Astrocyte of the cerebellum (primary cell): Measurements from ENCODE around the gene DHH.
"Not testable (repeated sequence)": the region's sequence is repeated elsewhere in the genome, so short reads cannot be mapped to it uniquely, and the experiment has no call there.

Source experiments
- DNase-seq: peaks from one replicate; pipeline ENCODE4 v3.0.0-alpha.2; 2011; ENCODE audit warnings: low read depth
- H3K4me3 ChIP-seq: 2 replicates; pipeline ENCODE4 v1.5.1; 2011; ENCODE audit warnings: mild to moderate bottlenecking, low read depth, low read length, moderate library complexity
- in situ Hi-C: cut with HindIII; loops from 2 replicates; pipeline ENCODE4 v1.10.0; 2017; ENCODE audit warnings: low sequenced_read_pairs
- TF ChIP-seq, protein P1 (sequence below): IDR thresholded peaks from 2 replicates; pipeline ENCODE4 v1.5.1; 2012; ENCODE audit warnings: low read length, low read depth, moderate library complexity, mild to moderate bottlenecking; ENCODE audit errors: missing control alignments

The DHH gene

DNA sequence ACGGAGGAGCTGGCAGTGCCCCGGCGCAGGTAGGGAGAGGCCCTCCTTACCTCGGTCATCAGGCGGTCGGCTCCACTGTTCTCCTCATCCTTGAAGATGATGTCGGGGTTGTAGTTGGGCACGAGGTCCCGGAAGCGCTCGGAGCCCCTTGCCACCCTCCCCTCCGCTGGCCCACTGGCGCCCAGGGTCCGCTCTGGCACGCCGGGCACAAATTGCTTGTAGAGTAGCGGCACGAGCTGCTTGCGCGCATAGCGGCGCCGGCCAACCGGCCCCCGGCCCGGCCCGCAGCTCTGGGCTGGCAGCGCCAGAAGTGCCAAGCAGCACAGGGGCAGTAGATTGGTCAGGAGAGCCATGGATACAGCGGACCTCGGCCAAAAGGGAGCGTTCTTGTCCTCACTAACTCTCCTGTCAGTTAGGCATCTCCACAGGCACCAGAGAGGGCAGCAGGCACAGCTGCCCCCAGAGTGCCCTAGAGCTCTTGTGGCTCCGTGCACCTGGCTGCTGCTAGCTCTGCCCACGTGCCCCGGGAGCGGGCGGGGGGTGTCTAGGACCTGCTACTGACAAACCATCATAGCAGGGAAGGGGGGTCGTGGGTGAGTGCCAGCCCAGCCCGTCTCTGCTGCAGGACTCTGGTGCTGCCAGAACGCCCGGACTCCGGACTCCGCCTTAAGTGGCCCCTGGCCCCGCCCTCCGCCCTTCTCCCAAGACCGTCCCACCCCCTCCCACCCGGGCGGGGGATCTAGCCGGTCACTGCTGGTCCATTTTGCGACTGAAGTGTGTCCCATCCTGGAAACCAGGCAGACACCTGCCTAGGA lies at the start of gene DHH:
DHH (minus strand) TSS at position 642 of the 815 bp plus-strand sequence; CDS start at position 353, 289 bp downstream.
- in situ Hi-C loops: no loop called here
- TF ChIP-seq, protein P1, sequence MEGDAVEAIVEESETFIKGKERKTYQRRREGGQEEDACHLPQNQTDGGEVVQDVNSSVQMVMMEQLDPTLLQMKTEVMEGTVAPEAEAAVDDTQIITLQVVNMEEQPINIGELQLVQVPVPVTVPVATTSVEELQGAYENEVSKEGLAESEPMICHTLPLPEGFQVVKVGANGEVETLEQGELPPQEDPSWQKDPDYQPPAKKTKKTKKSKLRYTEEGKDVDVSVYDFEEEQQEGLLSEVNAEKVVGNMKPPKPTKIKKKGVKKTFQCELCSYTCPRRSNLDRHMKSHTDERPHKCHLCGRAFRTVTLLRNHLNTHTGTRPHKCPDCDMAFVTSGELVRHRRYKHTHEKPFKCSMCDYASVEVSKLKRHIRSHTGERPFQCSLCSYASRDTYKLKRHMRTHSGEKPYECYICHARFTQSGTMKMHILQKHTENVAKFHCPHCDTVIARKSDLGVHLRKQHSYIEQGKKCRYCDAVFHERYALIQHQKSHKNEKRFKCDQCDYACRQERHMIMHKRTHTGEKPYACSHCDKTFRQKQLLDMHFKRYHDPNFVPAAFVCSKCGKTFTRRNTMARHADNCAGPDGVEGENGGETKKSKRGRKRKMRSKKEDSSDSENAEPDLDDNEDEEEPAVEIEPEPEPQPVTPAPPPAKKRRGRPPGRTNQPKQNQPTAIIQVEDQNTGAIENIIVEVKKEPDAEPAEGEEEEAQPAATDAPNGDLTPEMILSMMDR: no peak
- no peak for DNase-seq
- peak within 1 kb of the TSS; percentile 1 for H3K4me3 ChIP-seq

DNA sequence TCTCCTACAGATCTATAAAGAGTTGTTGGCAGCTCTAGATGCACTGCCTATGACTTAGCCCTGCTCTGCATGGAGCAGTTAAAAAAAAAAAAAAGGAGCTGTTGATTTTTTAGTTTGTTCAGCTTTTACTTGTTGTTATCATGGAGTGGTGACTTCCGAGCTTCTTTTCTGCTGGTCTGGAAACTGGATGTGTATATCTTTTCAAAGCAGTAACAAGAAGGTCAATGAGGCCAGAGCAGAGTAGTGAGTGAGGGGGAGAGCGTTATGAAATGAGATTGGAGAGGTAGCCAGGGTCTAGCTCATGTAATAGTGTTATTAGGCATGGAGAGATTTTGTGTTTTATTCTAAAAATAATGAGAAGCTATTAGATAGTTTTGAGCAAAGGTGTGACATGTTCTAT lies 49.8 kb upstream of the DHH start:
- in situ Hi-C loops: no loop called here
- DNase-seq: no peak
- TF ChIP-seq, protein P1: no peak
- H3K4me3 ChIP-seq: no peak overlapping the region

DNA sequence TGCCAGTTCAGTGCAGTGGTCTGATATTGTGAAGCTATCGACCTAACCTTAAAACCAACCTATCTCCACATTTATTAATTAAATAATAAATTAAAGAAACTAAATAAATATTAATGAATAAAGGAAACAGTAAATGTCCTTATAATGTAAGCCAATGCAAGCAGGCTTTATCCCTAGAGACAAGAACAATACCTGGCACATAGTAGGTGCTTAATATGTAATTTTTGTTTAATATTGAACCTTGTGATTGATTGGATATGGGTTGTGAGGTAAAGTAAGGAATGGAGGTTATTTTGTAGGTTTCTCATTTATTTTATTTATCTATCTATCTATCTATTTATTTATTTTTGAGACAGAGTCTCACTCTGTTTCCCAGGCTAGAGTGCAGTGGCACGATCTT lies 44.4 kb upstream of the DHH start:
- TF ChIP-seq, protein P1: no peak
- in situ Hi-C loops: no loop called here
- no peak overlapping the region for H3K4me3 ChIP-seq
- no peak for DNase-seq

DNA sequence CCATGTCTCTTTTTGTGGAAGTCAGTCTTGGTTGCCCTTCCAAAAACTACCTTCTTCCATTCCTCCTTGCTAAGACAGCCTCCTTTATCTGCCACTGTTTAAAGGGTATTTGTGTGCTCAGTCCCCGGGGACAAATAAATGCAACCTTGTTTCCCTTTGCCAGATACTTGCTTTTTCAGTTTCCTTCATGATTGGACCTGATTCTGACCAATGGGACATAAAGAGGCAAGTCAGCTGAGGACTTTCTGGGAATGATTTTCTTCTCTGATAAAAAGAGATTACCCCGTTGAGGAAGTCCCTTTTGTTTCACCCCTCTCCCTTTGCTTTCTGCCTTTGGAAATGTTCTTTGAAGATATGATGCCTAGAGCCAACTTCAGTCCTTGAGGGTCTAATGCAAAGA lies 44.0 kb upstream of the DHH start:
- in situ Hi-C loops: no loop called here
- TF ChIP-seq, protein P1: no peak
- H3K4me3 ChIP-seq: no peak overlapping the region
- no peak for DNase-seq

DNA sequence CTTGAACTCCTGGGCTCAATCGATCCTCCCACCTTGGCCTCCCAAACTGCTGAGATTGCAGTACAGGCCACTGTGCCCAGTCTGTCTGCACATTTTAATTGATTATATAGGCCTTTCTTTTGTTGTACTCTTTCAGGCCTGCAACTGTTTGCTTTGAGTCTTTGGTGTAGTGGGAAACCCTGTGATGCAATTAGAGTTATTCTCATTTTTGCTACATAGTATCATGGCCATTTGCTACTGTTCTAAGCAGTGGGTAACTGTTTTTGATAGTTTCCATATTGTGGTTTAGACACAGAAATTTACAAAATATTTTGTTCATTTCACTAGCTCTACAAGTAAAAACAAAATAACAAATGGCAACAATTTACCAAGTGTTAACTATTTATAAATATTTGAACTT lies 42.9 kb upstream of the DHH start:
- in situ Hi-C loops: no loop called here
- H3K4me3 ChIP-seq: no peak overlapping the region
- TF ChIP-seq, protein P1: no peak
- no peak for DNase-seq

DNA sequence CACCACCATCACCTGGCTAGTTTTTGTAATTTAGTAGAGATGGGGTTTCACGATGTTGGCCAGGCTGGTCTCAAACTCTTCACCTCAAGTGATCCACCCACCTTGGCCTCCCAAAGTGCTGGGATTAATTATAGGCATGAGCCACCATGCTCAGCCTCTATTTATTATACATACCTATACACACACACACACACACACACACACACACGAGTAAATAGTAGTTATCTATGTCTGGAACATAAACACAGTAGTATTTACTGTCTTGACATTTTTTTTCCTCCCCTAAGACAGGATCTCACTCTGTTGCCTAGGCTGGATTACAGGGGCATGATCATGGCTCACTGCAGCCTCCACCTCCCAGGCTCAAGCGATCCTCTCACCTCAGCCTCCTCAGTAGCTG lies 42.4 kb upstream of the DHH start:
- H3K4me3 ChIP-seq, in situ Hi-C loops, DNase-seq: not testable (repeated sequence)

DNA sequence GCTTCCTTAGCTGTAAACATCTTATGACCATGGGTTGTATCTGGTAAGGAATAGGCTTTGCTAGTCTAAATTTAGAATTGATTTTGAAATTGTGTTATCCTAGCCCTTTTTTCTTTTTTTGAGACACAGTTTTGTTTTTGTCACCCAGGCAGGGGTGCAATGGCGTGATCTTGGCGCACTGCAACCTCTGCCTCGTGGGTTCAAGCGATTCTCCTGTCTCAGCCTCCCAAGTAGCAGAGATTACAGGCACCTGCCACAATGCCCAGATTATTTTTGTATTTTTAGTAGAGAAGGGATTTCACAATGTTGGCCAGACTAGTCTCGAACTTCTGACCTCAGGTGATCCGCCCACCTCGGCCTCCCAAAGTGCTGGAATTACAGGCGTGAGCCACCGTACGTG lies 39.0 kb upstream of the DHH start:
- no peak overlapping the region for H3K4me3 ChIP-seq
- no peak for DNase-seq
- in situ Hi-C loops: no loop called here
- TF ChIP-seq, protein P1: no peak
